22Rv1 (cell line): ENCODE measurements around the gene KCTD19.

Experiments
- H3K27ac ChIP-seq: fragments of 450-650 bp; 2 replicates; pipeline ENCODE4 v1.5.1; 2017
- CTCF ChIP-seq: fragments of 450-650 bp; IDR thresholded peaks from 2 replicates; pipeline ENCODE4 v1.5.1; 2017; ENCODE audit warnings: mild to moderate bottlenecking
- ZFX ChIP-seq: fragments of 450-650 bp; IDR thresholded peaks from 2 replicates; pipeline ENCODE4 v1.6.1; 2017; ENCODE audit warnings: antibody characterized with exemption, borderline replicate concordance

The KCTD19 gene

GRCh38 chr16:67294171-67294757 lies 32.3 kb downstream of the KCTD19 start:
- H3K27ac ChIP-seq = no peak overlapping the region
- no peak for TF ChIP-seq CTCF

- H3K27ac ChIP-seq = no peak overlapping the region
- no peak for TF ChIP-seq CTCF
- no peak for TF ChIP-seq ZFX
Measured at GRCh38 chr16:67291461-67291860, 35.1 kb downstream of the KCTD19 start.

GRCh38 chr16:67287960-67288359 lies 38.6 kb downstream of the KCTD19 start:
- TF ChIP-seq CTCF (no peak), ZFX (no peak)
- H3K27ac ChIP-seq = no peak overlapping the region

GRCh38 chr16:67286441-67287235 lies 39.9 kb downstream of the KCTD19 start:
- H3K27ac ChIP-seq = no peak overlapping the region

GRCh38 chr16:67284699-67285646 lies 41.6 kb downstream of the KCTD19 start:
- no peak overlapping the region for H3K27ac ChIP-seq
- peak; percentile 73 for TF ChIP-seq CTCF
- TF ChIP-seq ZFX = no peak

More at GRCh38 chr16:67286441-67287235, 39.9 kb downstream of the KCTD19 start:
- TF ChIP-seq ZFX (no peak), CTCF (no peak)

- TF ChIP-seq ZFX = no peak
- TF ChIP-seq CTCF = no peak
- no peak overlapping the region for H3K27ac ChIP-seq
Measured at GRCh38 chr16:67283826-67284555, 42.5 kb downstream of the KCTD19 start.
